GM10847 (cell line): ENCODE results near the gene ZNF273.

Experiments
- POLR2A ChIP-seq: IDR thresholded peaks from 2 replicates; pipeline ENCODE4 v1.6.1; 2011; ENCODE audit not compliant: insufficient read length; ENCODE audit errors: extremely low read depth

ZNF273 gene

DNA sequence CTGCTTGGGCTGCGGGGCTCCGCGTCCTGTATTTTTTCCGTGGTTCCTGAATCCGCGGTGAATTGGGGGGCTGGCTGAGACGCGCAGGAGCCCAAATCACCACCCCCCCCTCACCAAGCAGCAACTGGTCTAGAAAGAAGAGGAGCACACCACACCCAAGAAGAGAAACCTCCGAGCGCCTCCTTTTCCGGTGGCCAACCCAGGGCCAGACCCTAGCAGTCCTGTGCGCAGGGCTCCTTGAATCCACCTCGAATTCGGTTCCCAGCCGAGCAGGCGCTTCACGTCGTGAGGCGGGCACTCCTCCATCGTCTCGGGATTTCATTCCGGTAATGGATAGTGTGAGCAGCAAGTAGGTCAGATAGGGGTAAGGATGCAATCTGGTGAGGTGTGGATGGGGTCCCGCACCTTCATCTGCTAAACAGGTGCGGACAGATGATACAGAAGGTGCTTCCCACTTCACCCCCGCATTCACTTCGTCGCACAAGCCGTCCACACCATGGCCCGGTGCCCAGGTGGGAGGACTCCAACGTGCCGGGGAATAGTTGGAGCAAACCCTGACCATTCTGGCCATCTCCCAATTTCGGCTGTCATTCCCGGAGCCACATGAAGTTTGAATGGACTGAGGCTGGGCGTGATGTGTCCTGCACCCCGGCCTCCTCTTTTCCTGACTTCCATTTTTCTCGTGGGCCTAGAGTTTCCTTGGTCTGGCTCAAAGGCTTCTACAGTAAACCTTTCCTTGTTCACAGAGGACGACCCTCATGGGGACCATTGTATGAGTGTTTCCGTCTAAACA lies 19.8 kb upstream of the ZNF273 start:
- TF ChIP-seq POLR2A = no peak

GRCh38 chr7:64884085-64884912 lies 18.8 kb upstream of the ZNF273 start:
- no peak for TF ChIP-seq POLR2A

DNA sequence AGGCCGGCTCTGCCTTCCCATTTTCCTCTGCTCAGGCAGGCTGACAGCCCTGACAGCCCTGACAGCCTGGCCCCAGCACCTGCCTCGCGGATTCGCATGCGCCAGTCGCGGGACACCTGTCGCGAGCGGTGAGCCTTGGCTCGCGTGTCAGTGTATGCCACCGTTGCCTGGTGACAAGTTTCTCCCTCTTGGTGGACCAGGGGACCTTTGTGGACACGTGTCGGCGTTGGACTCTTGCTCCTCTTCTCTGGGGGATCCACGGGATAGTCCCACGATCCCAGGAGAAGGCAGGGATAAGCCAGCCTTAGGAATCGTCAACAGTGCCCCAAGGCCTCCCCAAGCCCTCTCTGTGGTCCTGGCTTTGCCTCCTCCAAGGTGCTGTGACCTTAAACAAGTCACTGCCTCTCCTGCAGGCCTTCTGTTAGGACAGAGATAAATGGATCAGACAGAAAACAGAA lies 18.1 kb upstream of the ZNF273 start:
- no peak for TF ChIP-seq POLR2A

DNA sequence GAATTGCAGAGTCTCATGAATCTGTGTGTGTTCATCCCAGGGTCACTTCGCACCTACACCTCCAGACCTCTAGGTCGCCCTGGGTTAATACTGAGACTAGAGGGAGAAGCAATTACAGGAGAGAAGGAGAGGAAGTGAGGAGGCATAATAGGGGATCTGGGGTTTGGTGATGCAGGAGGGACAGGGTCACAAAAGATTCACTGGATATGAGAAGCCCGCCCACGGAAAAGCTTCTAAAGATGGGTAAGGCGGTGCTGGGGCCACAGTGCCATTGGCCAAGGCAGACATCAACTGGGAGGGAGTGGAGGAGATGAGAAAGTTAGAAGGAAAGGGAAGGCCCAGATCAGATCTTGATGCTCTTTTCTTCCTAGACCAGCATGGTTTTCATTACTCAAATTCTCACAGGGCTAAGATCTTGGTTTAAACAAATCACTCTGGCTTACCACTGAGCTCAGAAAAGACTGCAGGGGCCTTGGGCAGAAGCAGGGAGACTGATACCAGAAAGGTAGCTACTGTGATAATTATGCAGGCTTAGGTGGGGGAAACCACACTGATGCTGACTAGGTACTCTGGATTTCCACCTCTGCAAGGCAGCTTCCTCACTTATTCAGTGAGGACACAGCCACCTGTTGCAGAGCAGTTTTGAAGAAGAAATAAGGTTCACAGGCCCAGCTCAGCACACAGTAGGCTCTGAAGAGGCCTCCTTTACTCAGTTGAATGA lies 17.4 kb upstream of the ZNF273 start:
- TF ChIP-seq POLR2A = no peak

DNA sequence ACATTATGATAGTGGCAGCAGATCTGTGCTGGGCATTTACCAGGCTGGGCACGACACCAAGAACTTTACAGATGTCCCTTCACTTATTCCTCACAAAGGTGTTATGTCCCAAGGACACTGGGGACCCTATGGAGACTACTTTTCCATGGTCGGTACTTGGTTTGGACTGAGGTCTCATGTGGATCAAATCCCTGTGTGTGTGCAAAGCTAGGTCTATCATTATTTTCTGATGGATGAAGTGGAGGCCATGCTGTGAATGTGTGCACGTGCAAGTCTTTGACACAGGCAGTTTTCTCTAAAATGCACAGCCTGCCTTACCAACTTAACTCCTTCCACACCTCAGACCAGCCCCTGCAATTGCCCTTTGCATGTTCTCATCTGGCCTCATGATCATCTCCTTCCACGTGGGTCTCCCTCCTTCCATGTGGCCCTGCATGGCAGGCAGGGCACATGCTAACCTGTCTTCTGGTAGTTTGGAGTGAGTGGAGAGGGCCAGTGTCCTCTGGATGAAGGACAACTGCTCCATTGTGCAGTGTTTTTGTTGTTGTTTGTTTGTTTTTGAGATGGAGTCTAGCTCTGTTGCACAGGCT lies 16.0 kb upstream of the ZNF273 start:
- TF ChIP-seq POLR2A = no peak

GRCh38 chr7:64887756-64888508 lies 15.1 kb upstream of the ZNF273 start:
- no peak for TF ChIP-seq POLR2A

- no peak for TF ChIP-seq POLR2A
Measured at GRCh38 chr7:64888561-64888900, 14.5 kb upstream of the ZNF273 start.

- no peak for TF ChIP-seq POLR2A
Measured at GRCh38 chr7:64888901-64889685, 14.0 kb upstream of the ZNF273 start.

- TF ChIP-seq POLR2A = no peak
Measured at GRCh38 chr7:64889686-64890162, 13.3 kb upstream of the ZNF273 start.

- no peak for TF ChIP-seq POLR2A
Measured at GRCh38 chr7:64890761-64891362, 12.2 kb upstream of the ZNF273 start.

GRCh38 chr7:64892116-64892515 lies 11.0 kb upstream of the ZNF273 start:
- no peak for TF ChIP-seq POLR2A

GRCh38 chr7:64892666-64893309 lies 10.3 kb upstream of the ZNF273 start:
- TF ChIP-seq POLR2A = no peak

DNA sequence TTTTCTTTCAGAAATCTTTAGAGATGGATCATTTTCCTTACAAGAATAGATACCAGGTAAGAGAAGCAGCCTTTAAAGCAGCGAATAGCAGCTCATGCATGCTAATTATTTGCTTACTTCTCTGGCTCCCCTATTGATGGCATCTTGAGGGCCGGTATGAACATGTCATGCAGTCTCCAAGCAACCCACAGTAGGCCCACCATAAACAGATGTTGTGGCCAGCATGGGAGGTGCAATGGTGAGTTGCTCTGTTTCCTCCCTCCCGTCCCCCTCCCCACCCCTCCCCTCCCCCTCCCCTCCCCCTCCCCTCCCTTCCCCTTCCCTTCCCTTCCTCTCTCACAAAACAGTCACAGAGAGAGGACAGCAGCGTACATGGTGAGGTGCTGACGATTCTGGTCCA lies 9.7 kb upstream of the ZNF273 start:
- TF ChIP-seq POLR2A = no peak
